ENCODE data around the gene PGM1. TPM values are rescaled to one million over a fixed set of nuclear protein-coding genes. Genes with fewer than 3 reads are reported as not detected.

The PGM1 gene
- total RNA-seq, 1 experiment from 2014 or later: 124 TPM

DNA sequence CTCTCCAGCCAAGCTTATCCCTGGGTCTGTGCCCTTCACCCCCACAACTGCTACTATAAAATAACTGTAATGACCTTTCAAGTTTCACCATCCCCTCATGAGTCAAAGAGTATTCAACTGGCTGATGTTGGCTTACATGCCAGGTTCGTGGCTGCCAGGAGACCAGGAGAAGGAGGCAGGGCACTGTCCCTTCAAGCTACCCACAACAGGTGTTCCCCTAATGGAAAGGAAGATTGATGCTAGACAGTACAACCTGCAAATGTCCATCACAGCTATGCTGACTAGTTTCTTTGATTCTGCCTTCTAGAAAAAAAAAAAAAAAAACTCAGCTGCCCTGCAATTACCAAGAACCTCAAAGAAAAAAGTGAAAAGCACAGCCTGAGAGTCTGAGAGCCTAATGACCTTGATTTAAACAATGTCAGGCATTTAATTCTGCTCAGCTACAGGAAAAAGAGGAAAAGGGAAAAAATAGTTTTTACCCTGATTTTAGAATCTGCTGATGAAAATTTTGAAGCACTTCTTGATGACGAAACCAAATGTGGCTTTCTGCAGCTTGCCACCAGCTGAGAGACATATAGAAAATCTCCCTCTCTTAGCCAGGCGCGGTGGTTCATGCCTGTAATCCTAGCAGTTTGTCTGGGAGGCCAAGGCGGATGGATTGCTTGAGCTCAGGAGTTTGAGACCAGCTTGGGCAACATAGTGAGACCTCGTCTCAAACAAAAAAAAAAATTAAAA is 97.9 kb downstream of the PGM1 start:
- Histone ChIP-seq H3K79me2 (ENCODE audit: low read length) (no peaks in the 10 kb centered on the region), H3K27ac (ENCODE audit: low read length) (peak overlapping the region; percentile 20; the same call in 1 of the 2 replicates), H3K36me3 (ENCODE audit: low read depth, low read length) (no peaks in the 10 kb centered on the region), H3K4me1 (ENCODE audit: insufficient read depth, low read length) (peaks cover 10% of the 10 kb centered on the region), H3K9me3 (ENCODE audit: low read length) (no peaks in the 10 kb centered on the region), H3F3A (ENCODE audit: low read length, unreplicated experiment) (no peaks in the 10 kb centered on the region), H3K9ac (ENCODE audit: low read length) (peak overlapping the region; percentile 54), H4K20me1 (ENCODE audit: low read length) (no peaks in the 10 kb centered on the region), H3K4me3 (ENCODE audit: low read length) (no peak overlapping the region), H2AFZ (ENCODE audit: low read length) (no peak overlapping the region), H3K9me2 (replicated peaks; ENCODE audit: low read length) (no peaks in the 10 kb centered on the region), H3K27me3 (ENCODE audit: low read length) (no peaks in the 10 kb centered on the region), H3K4me2 (ENCODE audit: low read length) (no peak overlapping the region)
- no TSS peak for BruUV-seq (replicated peaks)
- DNase-seq (no peak), ATAC-seq (no peak)
- no peak for TF ChIP-seq EZH2phosphoT487 (IDR thresholded peaks at IDR 0.05; ENCODE audit: borderline replicate concordance, low read length)
- TF ChIP-seq EZH2 (IDR thresholded peaks at IDR 0.05; ENCODE audit: low read length, unreplicated experiment): no peak
- TF ChIP-seq, protein P1, sequence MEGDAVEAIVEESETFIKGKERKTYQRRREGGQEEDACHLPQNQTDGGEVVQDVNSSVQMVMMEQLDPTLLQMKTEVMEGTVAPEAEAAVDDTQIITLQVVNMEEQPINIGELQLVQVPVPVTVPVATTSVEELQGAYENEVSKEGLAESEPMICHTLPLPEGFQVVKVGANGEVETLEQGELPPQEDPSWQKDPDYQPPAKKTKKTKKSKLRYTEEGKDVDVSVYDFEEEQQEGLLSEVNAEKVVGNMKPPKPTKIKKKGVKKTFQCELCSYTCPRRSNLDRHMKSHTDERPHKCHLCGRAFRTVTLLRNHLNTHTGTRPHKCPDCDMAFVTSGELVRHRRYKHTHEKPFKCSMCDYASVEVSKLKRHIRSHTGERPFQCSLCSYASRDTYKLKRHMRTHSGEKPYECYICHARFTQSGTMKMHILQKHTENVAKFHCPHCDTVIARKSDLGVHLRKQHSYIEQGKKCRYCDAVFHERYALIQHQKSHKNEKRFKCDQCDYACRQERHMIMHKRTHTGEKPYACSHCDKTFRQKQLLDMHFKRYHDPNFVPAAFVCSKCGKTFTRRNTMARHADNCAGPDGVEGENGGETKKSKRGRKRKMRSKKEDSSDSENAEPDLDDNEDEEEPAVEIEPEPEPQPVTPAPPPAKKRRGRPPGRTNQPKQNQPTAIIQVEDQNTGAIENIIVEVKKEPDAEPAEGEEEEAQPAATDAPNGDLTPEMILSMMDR (conservative IDR thresholded peaks at IDR 0.05; ENCODE audit: low read depth, low read length): no peak
- ChIA-PET POLR2A (ENCODE audit: unreplicated experiment) (interaction anchor here (0.6 to 1.4 kb wide), 7 partner anchors 29 to 530 kb away, joined by 3 to 13 read pairs (median 5); partner anchors contain the start of gene ROR1), CTCF (interaction anchor here (0.5 to 2.7 kb wide), 20 partner anchors 13 to 555 kb away, joined by 3 to 29 read pairs (median 6); partner anchors contain the start of gene ROR1)
- intact Hi-C loops (cut with micrococcal nuclease): loop anchor here (1.0 to 10.0 kb wide), 4 partner anchors 41 to 354 kb away; no protein-coding TSS in a partner anchor

DNA sequence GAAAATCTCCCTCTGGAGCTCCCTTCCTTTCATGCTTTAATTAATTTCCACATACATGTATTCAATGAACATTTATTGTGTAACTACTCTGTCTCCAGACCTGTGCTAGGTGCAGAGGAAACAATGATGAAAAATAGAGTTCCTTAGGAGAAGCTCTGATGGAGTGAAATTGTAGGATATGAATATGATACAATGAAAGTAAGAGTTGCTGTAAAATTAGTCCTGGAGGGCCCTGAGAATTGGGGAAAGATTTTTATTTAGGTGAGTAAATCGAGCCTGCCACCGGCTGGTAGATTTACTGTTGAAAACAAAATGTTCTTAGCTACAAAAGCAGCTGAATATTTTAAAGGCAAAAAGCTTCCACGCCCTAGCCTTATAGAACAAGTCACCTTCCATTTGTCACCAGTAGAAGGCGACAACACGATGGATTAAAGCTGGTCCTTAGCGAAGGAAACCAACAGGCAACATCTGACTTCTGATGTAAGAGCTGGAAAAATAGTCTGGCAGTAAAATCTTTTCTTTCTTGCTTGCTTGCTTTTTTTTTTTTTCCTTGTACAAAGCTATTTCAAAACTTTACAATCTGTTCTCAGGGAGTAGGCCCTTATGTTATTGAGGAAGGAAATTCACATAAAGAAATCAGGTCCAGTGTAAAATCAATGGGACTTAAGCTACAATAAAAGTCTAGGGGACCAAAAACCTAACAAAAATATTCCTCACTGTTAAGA is 98.7 kb downstream of the PGM1 start:
- no peaks in the 10 kb centered on the region for H3F3A ChIP-seq (ENCODE audit: low read length, unreplicated experiment)
- H3K4me3 ChIP-seq (ENCODE audit: low read length): no peak overlapping the region
- BruUV-seq (replicated peaks): no TSS peak
- H3K27ac ChIP-seq (ENCODE audit: low read length): peak overlapping the region; percentile 60
- peak; percentile 92 for DNase-seq
- POLR2A ChIA-PET (ENCODE audit: unreplicated experiment): interaction anchor here (0.6 to 1.4 kb wide), 7 partner anchors 29 to 529 kb away, joined by 3 to 13 read pairs (median 5); partner anchors contain the start of gene ROR1
- peaks cover 10% of the 10 kb centered on the region for H3K4me1 ChIP-seq (ENCODE audit: insufficient read depth, low read length)
- 0 out of 2 replicates have a peak overlapping the region, but pooled peaks have one; percentile 8 for H2AFZ ChIP-seq (ENCODE audit: low read length)
- intact Hi-C loops (cut with micrococcal nuclease): loop anchor here (1.0 to 10.0 kb wide), 8 partner anchors 29 to 551 kb away; no protein-coding TSS in a partner anchor
- peak; percentile 91 for ATAC-seq
- H3K4me2 ChIP-seq (ENCODE audit: low read length): no peak overlapping the region
- no peaks in the 10 kb centered on the region for H3K9me2 ChIP-seq (replicated peaks; ENCODE audit: low read length)
- H3K36me3 ChIP-seq (ENCODE audit: low read depth, low read length): no peaks in the 10 kb centered on the region
- no peaks in the 10 kb centered on the region for H3K27me3 ChIP-seq (ENCODE audit: low read length)
- H3K9ac ChIP-seq (ENCODE audit: low read length): peak overlapping the region; percentile 54
- CTCF ChIA-PET: interaction anchor here (0.5 to 2.7 kb wide), 32 partner anchors 9 to 790 kb away, joined by 3 to 29 read pairs (median 5); partner anchors contain the start of gene ROR1
- H3K9me3 ChIP-seq (ENCODE audit: low read length): no peaks in the 10 kb centered on the region
- TF ChIP-seq EZH2phosphoT487 (IDR thresholded peaks at IDR 0.05; ENCODE audit: borderline replicate concordance, low read length): no peak
- TF ChIP-seq, protein P1 (conservative IDR thresholded peaks at IDR 0.05; ENCODE audit: low read depth, low read length): peak; percentile 88
- no peak for TF ChIP-seq EZH2 (IDR thresholded peaks at IDR 0.05; ENCODE audit: low read length, unreplicated experiment)
- H4K20me1 ChIP-seq (ENCODE audit: low read length): no peaks in the 10 kb centered on the region
- H3K79me2 ChIP-seq (ENCODE audit: low read length): no peaks in the 10 kb centered on the region

Data from PC-3 (cell line).